Esophagus squamous epithelium (tissue), 4 donors: ENCODE data around the gene PEAK3.

Experiments
- CTCF ChIP-seq, 6 experiments: fragments of 450-650 bp in 4 of 6; fragments of 200-600 bp in 2 of 6; sonication (generic) in 2 of 6; IDR thresholded peaks; one replicate each; pipeline ENCODE4 v1.5.1; 2016 to 2019; ENCODE audit warnings: antibody characterized with exemption in 6 of 6, mild to moderate bottlenecking in 4 of 6, moderate library complexity in 4 of 6
- POLR2A ChIP-seq, 4 donors: fragments of 450-650 bp; IDR thresholded peaks; one replicate each; pipeline ENCODE4 v1.6.1; 2017; ENCODE audit warnings: antibody characterized with exemption in 4 of 4, mild to moderate bottlenecking in 4 of 4, moderate library complexity in 3 of 4

GRCh38 chr19:2309734-2310362, 27.9 kb upstream of the PEAK3 start:
- no peak for TF ChIP-seq CTCF (IDR thresholded peaks at IDR 0.05)
- no peak for TF ChIP-seq POLR2A (IDR thresholded peaks at IDR 0.05)
